HepG2 (cell line): ENCODE data around the gene SOX13. TPM values are rescaled to one million over a fixed set of nuclear protein-coding genes. Genes with fewer than 3 reads are reported as not detected.

Source experiments
- CBX2 ChIP-seq, 2 experiments: fragments of 200-600 bp in 1 of 2; sonication (generic); formaldehyde crosslinking in 1 of 2; IDR thresholded peaks; 2 replicates each; pipeline versions ENCODE4 v1.7.0 to v1.8.1; 2018 to 2022; ENCODE audit warnings: low read depth in 2 of 2, low read length in 1 of 2, mild to moderate bottlenecking in 1 of 2, missing genetic modification reagents in 1 of 2
- DRAP1 ChIP-seq: IDR thresholded peaks from 2 replicates; pipeline ENCODE4 v1.6.1; 2016; ENCODE audit warnings: missing genetic modification reagents, missing compliant biosample characterization
- HOXA5 ChIP-seq: sonication (generic); formaldehyde crosslinking; IDR thresholded peaks from 2 replicates; pipeline ENCODE4 v1.4.0; 2020; ENCODE audit warnings: missing genetic modification reagents
- ISL2 ChIP-seq: sonication (generic); formaldehyde crosslinking; IDR thresholded peaks from 2 replicates; pipeline ENCODE4 v1.5.0; 2020; ENCODE audit warnings: missing genetic modification reagents
- NFYC ChIP-seq: IDR thresholded peaks from 2 replicates; pipeline ENCODE4 v1.6.1; 2016; ENCODE audit warnings: missing genetic modification reagents, missing compliant biosample characterization
- NPAS2 ChIP-seq: sonication (generic); formaldehyde crosslinking; IDR thresholded peaks from 2 replicates; pipeline ENCODE4 v1.8.0; 2022; ENCODE audit warnings: mild to moderate bottlenecking, missing genetic modification reagents, borderline replicate concordance
- PCBP1 ChIP-seq: fragments of 200-400 bp; formaldehyde crosslinking; IDR thresholded peaks from 2 replicates; pipeline ENCODE4 v1.6.1; 2017; ENCODE audit warnings: mild to moderate bottlenecking, low read depth, low read length, borderline replicate concordance
- PHF5A ChIP-seq: IDR thresholded peaks from one replicate; pipeline ENCODE4 v1.6.1; 2018; ENCODE audit warnings: low read depth, missing genetic modification reagents; ENCODE audit not compliant: unreplicated experiment
- TSC22D2 ChIP-seq: sonication (generic); formaldehyde crosslinking; IDR thresholded peaks from 2 replicates; pipeline ENCODE4 v1.5.1; 2020; ENCODE audit warnings: missing genetic modification reagents, mild to moderate bottlenecking, borderline replicate concordance
- ZFP1 ChIP-seq: IDR thresholded peaks from 2 replicates; pipeline ENCODE4 v1.6.1; 2016
- ZNF12 ChIP-seq: sonication (generic); formaldehyde crosslinking; IDR thresholded peaks from 2 replicates; pipeline ENCODE4 v1.5.0; 2020; ENCODE audit warnings: missing genetic modification reagents
- ZNF160 ChIP-seq: sonication (generic); formaldehyde crosslinking; IDR thresholded peaks from 2 replicates; pipeline ENCODE4 v1.8.0; 2022; ENCODE audit warnings: mild to moderate bottlenecking, inconsistent platforms, missing genetic modification reagents
- ZNF44 ChIP-seq: sonication (generic); formaldehyde crosslinking; IDR thresholded peaks from 2 replicates; pipeline ENCODE4 v1.5.1; 2020; ENCODE audit warnings: mild to moderate bottlenecking, missing genetic modification reagents
- ZNF761 ChIP-seq: sonication (generic); formaldehyde crosslinking; conservative IDR thresholded peaks from 2 replicates; pipeline ENCODE4 v1.4.0; 2020; ENCODE audit warnings: mild to moderate bottlenecking, missing genetic modification reagents
- polyA plus RNA-seq, 8 experiments: library from polyadenylated mRNA; depleted of rRNA in 3 of 8; stranded (reverse) in 7 of 8; unstranded in 1 of 8; fragments of >200 nt; fragmentation: Illumina TruSeq in 4 of 8; extraction: Trizol in 4 of 8; gene quantifications; 2 replicates each; pipeline versions ENCODE4 v1.2.1 to v1.2.3, GENCODE V29; 2011 to 2016; ENCODE audit warnings: low read depth in 4 of 8, missing spikeins in 1 of 8, mixed read lengths in 1 of 8; ENCODE audit not compliant: insufficient read depth in 1 of 8
- total RNA-seq, 5 experiments: library from RNA; depleted of rRNA; stranded (reverse); fragments of >200 nt; fragmentation: Illumina TruSeq; extraction: Trizol; gene quantifications; 2 replicates each; pipeline ENCODE4 v1.2.3, GENCODE V29; 2016; ENCODE audit warnings: low read depth in 1 of 5
- TF ChIP-seq, protein P1 (sequence below), 2 experiments: sonication (generic) in 1 of 2; formaldehyde crosslinking in 1 of 2; IDR thresholded peaks; 2 replicates each; pipeline versions ENCODE4 v1.4.0 to v1.6.1; 2018 to 2020; ENCODE audit warnings: missing genetic modification reagents in 2 of 2, borderline replicate concordance in 1 of 2, low read depth in 1 of 2, mild to moderate bottlenecking in 1 of 2, missing biosample characterization in 1 of 2
- TF ChIP-seq, protein P2 (sequence below): sonication (generic); formaldehyde crosslinking; IDR thresholded peaks from 2 replicates; pipeline ENCODE4 v1.8.0; 2022; ENCODE audit warnings: missing genetic modification reagents, mild to moderate bottlenecking, moderate library complexity, borderline replicate concordance
- TF ChIP-seq, protein P3 (sequence below): sonication (generic); formaldehyde crosslinking; IDR thresholded peaks from 2 replicates; pipeline ENCODE4 v1.4.0; 2020; ENCODE audit warnings: missing genetic modification reagents

The SOX13 gene
- total and polyA plus RNA-seq, 2 of the 13 experiments (the other 11 are each of a cell fraction or from before 2014, with no cell fraction given): 13.3 to 15.8 TPM

GRCh38 chr1:204074274-204075138 lies 1.6 kb downstream of the SOX13 start (continued):
- no peak; the same call in 1 of the 2 replicates for TF ChIP-seq DRAP1
- TF ChIP-seq, protein P1, sequence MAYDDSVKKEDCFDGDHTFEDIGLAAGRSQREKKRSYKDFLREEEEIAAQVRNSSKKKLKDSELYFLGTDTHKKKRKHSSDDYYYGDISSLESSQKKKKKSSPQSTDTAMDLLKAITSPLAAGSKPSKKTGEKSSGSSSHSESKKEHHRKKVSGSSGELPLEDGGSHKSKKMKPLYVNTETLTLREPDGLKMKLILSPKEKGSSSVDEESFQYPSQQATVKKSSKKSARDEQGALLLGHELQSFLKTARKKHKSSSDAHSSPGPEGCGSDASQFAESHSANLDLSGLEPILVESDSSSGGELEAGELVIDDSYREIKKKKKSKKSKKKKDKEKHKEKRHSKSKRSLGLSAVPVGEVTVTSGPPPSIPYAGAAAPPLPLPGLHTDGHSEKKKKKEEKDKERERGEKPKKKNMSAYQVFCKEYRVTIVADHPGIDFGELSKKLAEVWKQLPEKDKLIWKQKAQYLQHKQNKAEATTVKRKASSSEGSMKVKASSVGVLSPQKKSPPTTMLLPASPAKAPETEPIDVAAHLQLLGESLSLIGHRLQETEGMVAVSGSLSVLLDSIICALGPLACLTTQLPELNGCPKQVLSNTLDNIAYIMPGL (CRISPR knock-in tag; IDR thresholded peaks at IDR 0.05; ENCODE audit: borderline replicate concordance in 1 of 2, low read depth in 1 of 2): peak; percentile 82 to 91
- TF ChIP-seq, protein P2, sequence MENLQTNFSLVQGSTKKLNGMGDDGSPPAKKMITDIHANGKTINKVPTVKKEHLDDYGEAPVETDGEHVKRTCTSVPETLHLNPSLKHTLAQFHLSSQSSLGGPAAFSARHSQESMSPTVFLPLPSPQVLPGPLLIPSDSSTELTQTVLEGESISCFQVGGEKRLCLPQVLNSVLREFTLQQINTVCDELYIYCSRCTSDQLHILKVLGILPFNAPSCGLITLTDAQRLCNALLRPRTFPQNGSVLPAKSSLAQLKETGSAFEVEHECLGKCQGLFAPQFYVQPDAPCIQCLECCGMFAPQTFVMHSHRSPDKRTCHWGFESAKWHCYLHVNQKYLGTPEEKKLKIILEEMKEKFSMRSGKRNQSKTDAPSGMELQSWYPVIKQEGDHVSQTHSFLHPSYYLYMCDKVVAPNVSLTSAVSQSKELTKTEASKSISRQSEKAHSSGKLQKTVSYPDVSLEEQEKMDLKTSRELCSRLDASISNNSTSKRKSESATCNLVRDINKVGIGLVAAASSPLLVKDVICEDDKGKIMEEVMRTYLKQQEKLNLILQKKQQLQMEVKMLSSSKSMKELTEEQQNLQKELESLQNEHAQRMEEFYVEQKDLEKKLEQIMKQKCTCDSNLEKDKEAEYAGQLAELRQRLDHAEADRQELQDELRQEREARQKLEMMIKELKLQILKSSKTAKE: 0 out of 2 replicates have a peak, but pooled peaks have one; percentile 23
- 0 out of 2 replicates have a peak, but pooled peaks have one; percentile 37 for TF ChIP-seq ZNF761 (CRISPR knock-in tag)
- no peak for TF ChIP-seq ZNF44 (CRISPR knock-in tag)
- no peak for TF ChIP-seq ZFP1 (CRISPR knock-in tag)
- 0 out of 2 replicates have a peak, but pooled peaks have one; percentile 36 for TF ChIP-seq TSC22D2
- no peak; the same call in 1 of the 2 replicates for TF ChIP-seq HOXA5 (CRISPR knock-in tag)
- TF ChIP-seq CBX2 (IDR thresholded peaks at IDR 0.05; ENCODE audit: low read depth, low read length): no peak
- no peak for TF ChIP-seq CBX2 (CRISPR knock-in tag; IDR thresholded peaks at IDR 0.05; ENCODE audit: low read depth)
- TF ChIP-seq ZNF160 (CRISPR knock-in tag): no peak
- TF ChIP-seq, protein P3, sequence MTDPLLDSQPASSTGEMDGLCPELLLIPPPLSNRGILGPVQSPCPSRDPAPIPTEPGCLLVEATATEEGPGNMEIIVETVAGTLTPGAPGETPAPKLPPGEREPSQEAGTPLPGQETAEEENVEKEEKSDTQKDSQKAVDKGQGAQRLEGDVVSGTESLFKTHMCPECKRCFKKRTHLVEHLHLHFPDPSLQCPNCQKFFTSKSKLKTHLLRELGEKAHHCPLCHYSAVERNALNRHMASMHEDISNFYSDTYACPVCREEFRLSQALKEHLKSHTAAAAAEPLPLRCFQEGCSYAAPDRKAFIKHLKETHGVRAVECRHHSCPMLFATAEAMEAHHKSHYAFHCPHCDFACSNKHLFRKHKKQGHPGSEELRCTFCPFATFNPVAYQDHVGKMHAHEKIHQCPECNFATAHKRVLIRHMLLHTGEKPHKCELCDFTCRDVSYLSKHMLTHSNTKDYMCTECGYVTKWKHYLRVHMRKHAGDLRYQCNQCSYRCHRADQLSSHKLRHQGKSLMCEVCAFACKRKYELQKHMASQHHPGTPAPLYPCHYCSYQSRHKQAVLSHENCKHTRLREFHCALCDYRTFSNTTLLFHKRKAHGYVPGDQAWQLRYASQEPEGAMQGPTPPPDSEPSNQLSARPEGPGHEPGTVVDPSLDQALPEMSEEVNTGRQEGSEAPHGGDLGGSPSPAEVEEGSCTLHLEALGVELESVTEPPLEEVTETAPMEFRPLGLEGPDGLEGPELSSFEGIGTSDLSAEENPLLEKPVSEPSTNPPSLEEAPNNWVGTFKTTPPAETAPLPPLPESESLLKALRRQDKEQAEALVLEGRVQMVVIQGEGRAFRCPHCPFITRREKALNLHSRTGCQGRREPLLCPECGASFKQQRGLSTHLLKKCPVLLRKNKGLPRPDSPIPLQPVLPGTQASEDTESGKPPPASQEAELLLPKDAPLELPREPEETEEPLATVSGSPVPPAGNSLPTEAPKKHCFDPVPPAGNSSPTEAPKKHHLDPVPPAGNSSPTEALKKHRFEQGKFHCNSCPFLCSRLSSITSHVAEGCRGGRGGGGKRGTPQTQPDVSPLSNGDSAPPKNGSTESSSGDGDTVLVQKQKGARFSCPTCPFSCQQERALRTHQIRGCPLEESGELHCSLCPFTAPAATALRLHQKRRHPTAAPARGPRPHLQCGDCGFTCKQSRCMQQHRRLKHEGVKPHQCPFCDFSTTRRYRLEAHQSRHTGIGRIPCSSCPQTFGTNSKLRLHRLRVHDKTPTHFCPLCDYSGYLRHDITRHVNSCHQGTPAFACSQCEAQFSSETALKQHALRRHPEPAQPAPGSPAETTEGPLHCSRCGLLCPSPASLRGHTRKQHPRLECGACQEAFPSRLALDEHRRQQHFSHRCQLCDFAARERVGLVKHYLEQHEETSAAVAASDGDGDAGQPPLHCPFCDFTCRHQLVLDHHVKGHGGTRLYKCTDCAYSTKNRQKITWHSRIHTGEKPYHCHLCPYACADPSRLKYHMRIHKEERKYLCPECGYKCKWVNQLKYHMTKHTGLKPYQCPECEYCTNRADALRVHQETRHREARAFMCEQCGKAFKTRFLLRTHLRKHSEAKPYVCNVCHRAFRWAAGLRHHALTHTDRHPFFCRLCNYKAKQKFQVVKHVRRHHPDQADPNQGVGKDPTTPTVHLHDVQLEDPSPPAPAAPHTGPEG: no peak
- no peak for TF ChIP-seq PHF5A (CRISPR knock-in tag)
- TF ChIP-seq PCBP1: peak; percentile 9; the same call in 1 of the 2 replicates
- no peak for TF ChIP-seq NPAS2 (CRISPR knock-in tag)
- TF ChIP-seq NFYC (CRISPR knock-in tag): 0 out of 2 replicates have a peak, but pooled peaks have one; percentile 33
- TF ChIP-seq ZNF12: 0 out of 2 replicates have a peak, but pooled peaks have one; percentile 30
- TF ChIP-seq ISL2 (CRISPR knock-in tag): no peak; the same call in 1 of the 2 replicates
